Fibroblast of skin of scalp (primary cell): ENCODE measurements around the gene WNT6.

ENCODE experiments used
- DNase-seq: peaks from one replicate; pipeline ENCODE4 v3.0.0-alpha.2; 2013

The WNT6 gene

GRCh38 chr2:218894151-218894879 is 34.7 kb downstream of the WNT6 start:
- no peak for DNase-seq

- no peak for DNase-seq
Measured at GRCh38 chr2:218894880-218895157, 35.2 kb downstream of the WNT6 start.

- DNase-seq = no peak
Measured at GRCh38 chr2:218895326-218895725, 35.7 kb downstream of the WNT6 start.

GRCh38 chr2:218895759-218896500 is 36.3 kb downstream of the WNT6 start:
- no peak for DNase-seq

- no peak for DNase-seq
Measured at GRCh38 chr2:218896501-218897393, 37.1 kb downstream of the WNT6 start.

GRCh38 chr2:218897394-218898108 is 37.9 kb downstream of the WNT6 start:
- DNase-seq = no peak

- peak; percentile 41 for DNase-seq
Measured at GRCh38 chr2:218898109-218898878, 38.7 kb downstream of the WNT6 start.

GRCh38 chr2:218899147-218899546 is 39.5 kb downstream of the WNT6 start:
- no peak for DNase-seq

- DNase-seq = no peak
Measured at GRCh38 chr2:218902427-218902826, 42.8 kb downstream of the WNT6 start.

- no peak for DNase-seq
Measured at GRCh38 chr2:218904176-218904575, 44.6 kb downstream of the WNT6 start.

- DNase-seq = peak; percentile 89
Measured at GRCh38 chr2:218908721-218909619, 49.4 kb downstream of the WNT6 start.

GRCh38 chr2:218910741-218911140 is 51.1 kb downstream of the WNT6 start:
- no peak for DNase-seq

- DNase-seq = no peak
Measured at GRCh38 chr2:218920504-218920903, 60.9 kb downstream of the WNT6 start.
